EH (cell line): ENCODE measurements around the gene ACTR5.
"Not testable (repeated sequence)": the region's sequence is repeated elsewhere in the genome, so short reads cannot be mapped to it uniquely, and the experiment has no call there.

Experiments
- DNase-seq: peaks from one replicate; pipeline ENCODE4 v3.0.0-alpha.2; 2015; ENCODE audit warnings: low read depth

The ACTR5 gene

GRCh38 chr20:38805502-38805957, 57.3 kb downstream of the ACTR5 start, which contains the start of gene PPP1R16B:
Gene PPP1R16B, plus strand, starts transcription at chr20:38805697. Its CDS starts 30,229 bp downstream, at chr20:38835926.
- DNase-seq, result peak; percentile 15

GRCh38 chr20:38805958-38806854, 57.9 kb downstream of the ACTR5 start:
- DNase-seq, result no peak

- DNase-seq, result no peak
Observed at GRCh38 chr20:38806855-38807655, 58.8 kb downstream of the ACTR5 start.

DNA sequence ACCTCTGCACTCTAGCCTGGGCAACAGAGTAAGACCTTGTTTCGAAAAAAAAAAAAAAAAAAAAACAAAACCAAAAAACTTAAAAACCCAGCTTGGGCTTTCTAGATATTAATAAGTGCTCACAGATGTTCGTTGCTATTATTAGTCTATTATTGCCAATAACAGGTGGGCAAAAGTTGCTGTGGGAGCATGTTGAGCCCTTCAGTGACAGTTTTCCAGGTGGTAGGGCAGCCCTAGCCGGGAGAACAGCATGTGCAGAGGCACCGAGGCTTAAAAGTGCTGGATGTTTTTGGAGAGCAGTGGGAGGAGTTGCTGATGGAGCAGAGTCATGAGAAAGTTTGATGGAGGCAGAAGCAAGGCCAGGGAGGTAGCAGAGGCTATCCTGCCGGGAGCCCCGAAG, 61.7 kb downstream of the ACTR5 start:
- DNase-seq, result no peak

GRCh38 chr20:38810926-38811630, 62.8 kb downstream of the ACTR5 start:
- no peak for DNase-seq

GRCh38 chr20:38811769-38812168, 63.5 kb downstream of the ACTR5 start:
- DNase-seq, result no peak

DNA sequence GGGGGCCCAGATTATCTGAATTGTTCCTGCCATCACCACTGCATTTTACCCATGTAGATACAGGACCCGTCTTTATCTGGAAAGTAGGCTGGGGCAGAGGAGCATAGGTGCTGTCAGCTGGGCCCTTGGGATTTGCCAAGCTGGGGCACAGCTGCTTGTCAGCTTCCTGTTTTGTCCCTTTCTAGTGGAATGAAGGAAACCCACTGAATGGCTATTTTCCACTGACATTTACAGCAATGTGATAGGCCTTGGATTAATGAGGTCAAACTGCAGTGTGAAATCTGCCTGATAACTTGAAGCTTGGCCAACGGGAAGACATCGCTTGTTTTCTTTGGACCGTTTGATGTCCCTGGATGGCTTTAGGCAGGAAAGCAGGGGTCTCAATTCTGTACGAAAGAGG, 63.9 kb downstream of the ACTR5 start:
- DNase-seq, result no peak

- DNase-seq, result no peak
Observed at GRCh38 chr20:38812709-38813573, 64.7 kb downstream of the ACTR5 start.

DNA sequence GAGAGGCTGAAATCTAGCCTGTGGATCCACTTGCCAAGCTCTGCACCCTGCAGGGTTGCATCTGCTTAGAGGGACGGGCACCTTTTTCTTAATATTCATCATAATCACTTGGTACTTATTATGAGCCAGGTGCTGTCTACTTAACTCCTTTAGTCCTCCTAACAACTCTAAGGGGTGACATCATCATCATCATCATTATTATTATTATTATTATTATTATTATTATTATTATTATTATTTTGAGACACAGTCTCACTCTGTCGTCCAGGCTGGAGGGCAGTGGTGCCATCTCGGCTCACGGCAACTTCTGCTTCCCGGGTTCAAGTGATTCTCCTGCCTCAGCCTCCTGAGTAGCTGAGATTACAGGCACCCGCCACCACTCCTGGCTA, 65.3 kb downstream of the ACTR5 start:
- not testable (repeated sequence) for DNase-seq

DNA sequence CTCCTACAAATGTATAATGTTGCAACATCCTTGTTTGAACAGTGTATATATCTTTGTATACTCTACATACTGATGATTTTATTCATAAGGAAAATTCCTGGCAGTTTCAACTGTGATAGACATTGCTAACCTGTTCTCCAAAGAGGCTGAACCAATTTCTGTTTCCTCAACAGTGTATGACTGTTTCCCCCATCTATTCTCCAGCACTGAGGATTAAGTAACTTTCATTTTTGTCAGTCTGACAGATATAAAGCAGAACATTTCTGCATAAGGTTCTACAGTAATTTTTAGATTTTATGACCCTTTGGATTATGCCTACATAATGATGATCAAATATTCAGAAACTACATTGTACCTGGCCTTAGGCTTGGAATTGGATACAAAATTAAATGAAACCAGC, 67.2 kb downstream of the ACTR5 start:
- DNase-seq, result no peak

DNA sequence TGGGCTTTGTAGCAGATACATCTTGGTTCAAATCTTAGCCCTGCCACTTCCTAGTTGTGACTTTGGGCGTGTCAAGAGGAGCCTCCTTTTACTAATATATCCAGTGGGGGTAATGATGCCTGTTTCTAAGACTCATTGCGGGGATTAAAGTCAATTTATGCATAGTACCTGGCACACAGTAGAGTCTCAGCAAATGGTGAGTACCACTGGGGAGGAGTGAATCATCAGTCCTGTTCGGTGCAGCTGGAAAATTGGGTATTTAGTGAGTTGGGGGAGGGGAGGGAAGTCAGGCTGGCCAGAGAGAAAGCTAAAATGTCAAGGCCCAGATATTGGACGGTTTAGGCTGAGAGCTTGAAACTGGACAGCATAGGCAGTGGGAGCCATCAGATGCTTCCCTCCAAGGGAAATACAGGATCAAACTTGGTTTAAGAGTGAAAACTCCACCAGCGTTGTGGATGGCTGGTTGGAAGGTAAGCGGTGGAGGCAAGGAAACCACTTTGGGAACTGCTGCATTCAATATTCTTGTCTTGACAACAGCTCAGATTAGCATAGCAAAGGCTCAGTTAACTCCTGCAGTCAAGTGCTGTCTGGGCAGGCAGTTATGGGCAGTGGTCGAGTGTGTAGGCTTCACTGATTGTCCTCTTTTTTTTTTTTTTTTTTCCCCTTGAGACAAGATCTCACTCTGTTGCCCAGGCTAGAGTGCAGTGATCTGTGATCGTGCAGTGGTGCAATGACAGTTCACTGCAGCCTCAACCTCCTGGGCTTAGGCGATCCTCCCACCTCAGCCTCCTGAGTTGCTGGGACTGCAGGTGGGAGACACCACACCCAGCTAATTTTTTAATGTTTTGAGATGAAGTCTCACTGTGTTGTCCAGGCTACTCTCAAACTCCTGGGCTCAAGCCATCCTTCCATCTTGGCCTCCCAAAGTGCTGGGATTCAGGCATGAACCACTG, 70.1 kb downstream of the ACTR5 start:
- no peak for DNase-seq
